H1 (cell line): Measurements from ENCODE around the gene USP10.

Experiments used
- CBX8 ChIP-seq: fragments of 300-800, 300-1000 bp; sonication (generic); IDR thresholded peaks from 2 replicates; pipeline ENCODE4 v1.7.1; 2016; ENCODE audit warnings: low read depth, low read length, borderline replicate concordance
- EZH2 ChIP-seq: fragments of 200-600 bp; sonication (generic); IDR thresholded peaks from 2 replicates; pipeline ENCODE4 v1.7.1; 2012; ENCODE audit warnings: low read depth, mild to moderate bottlenecking, moderate library complexity, low read length, inconsistent platforms; ENCODE audit not compliant: severe bottlenecking
- GABPA ChIP-seq: IDR thresholded peaks from 2 replicates; pipeline ENCODE4 v1.6.1; 2011; ENCODE audit warnings: mild to moderate bottlenecking, low read length, moderate library complexity, borderline replicate concordance; ENCODE audit not compliant: insufficient read depth
- SIN3A ChIP-seq, 2 experiments: IDR thresholded peaks in 1 of 2; conservative IDR thresholded peaks in 1 of 2; 2 replicates each; pipeline ENCODE4 v1.6.1; 2011 to 2012; ENCODE audit warnings: low read length in 2 of 2, improper control_type of control experiment in 1 of 2, low read depth in 1 of 2, mild to moderate bottlenecking in 1 of 2
- TF ChIP-seq, protein P1 (sequence below), 3 experiments: IDR thresholded peaks; 1 replicate in 2 of 3; 2 replicates in 1 of 3; pipeline versions ENCODE4 v1.5.1 to v1.6.1; 2011; ENCODE audit warnings: low read length in 3 of 3, mild to moderate bottlenecking in 3 of 3, inconsistent platforms in 2 of 3, low read depth in 1 of 3, moderate library complexity in 1 of 3; ENCODE audit not compliant: insufficient read depth in 1 of 3; ENCODE audit errors: control extremely low read depth in 1 of 3

DNA sequence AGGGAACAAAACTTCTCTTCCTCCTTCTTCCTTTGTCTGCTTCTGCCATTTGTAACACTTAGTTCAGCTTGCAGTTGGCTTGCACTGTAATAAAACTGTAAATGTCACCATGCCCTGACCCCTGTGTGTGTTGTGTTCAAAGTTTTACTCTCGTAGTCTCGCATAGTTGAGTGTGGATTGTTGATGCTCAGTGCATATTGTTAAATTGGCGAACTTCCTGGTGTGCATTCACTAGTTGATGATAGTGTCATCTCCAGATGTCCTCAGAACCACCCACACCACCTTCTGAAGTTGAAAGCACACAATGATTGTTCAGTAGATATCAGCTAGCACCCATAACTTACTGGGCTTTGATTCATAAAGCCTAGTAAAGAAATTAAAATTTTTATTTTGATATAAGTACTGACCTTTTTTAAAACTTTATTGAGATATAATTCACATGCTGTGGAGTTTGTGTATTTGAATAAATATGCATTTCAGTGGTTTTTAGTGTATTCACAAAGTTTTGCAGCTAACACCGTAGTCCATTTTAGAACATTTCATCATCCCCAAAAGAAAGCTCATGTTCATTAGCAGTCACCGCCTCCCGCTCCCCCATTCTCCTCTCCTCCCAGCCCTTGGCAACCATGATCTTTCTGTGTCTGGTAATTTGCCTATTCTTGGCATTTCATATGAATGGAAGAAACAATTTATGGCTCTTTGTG, 25.0 kb downstream of the USP10 start:
- no peak for TF ChIP-seq EZH2
- no peak for TF ChIP-seq SIN3A (conservative IDR thresholded peaks at IDR 0.05 in 1 of 2, IDR thresholded peaks at IDR 0.05 in 1 of 2; ENCODE audit: low read depth in 1 of 2, low read length in 2 of 2)
- no peak for TF ChIP-seq CBX8
- TF ChIP-seq, protein P1, sequence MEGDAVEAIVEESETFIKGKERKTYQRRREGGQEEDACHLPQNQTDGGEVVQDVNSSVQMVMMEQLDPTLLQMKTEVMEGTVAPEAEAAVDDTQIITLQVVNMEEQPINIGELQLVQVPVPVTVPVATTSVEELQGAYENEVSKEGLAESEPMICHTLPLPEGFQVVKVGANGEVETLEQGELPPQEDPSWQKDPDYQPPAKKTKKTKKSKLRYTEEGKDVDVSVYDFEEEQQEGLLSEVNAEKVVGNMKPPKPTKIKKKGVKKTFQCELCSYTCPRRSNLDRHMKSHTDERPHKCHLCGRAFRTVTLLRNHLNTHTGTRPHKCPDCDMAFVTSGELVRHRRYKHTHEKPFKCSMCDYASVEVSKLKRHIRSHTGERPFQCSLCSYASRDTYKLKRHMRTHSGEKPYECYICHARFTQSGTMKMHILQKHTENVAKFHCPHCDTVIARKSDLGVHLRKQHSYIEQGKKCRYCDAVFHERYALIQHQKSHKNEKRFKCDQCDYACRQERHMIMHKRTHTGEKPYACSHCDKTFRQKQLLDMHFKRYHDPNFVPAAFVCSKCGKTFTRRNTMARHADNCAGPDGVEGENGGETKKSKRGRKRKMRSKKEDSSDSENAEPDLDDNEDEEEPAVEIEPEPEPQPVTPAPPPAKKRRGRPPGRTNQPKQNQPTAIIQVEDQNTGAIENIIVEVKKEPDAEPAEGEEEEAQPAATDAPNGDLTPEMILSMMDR (IDR thresholded peaks at IDR 0.05; ENCODE audit: control extremely low read depth in 1 of 3, insufficient read depth in 1 of 3, low read depth in 1 of 3, low read length in 3 of 3), result no peak
- TF ChIP-seq GABPA, result no peak
